Adrenal gland (tissue), 5 donors: Measurements from ENCODE around the gene AMZ1.

Experiments
- POLR2A ChIP-seq, 2 donors: fragments of 450-650 bp; IDR thresholded peaks; one replicate each; pipeline ENCODE4 v1.6.1; 2017; ENCODE audit warnings: antibody characterized with exemption in 2 of 2, mild to moderate bottlenecking in 2 of 2, moderate library complexity in 1 of 2
- TF ChIP-seq, protein P1 (sequence below), 6 experiments: fragments of 450-650 bp in 4 of 6; fragments of 200-600 bp in 2 of 6; sonication (generic) in 1 of 6; IDR thresholded peaks; 1 replicate in 5 of 6; 2 replicates in 1 of 6; pipeline versions ENCODE4 v1.5.1 to v1.8.0; 2016 to 2021; ENCODE audit warnings: antibody characterized with exemption in 6 of 6, mild to moderate bottlenecking in 2 of 6, moderate library complexity in 1 of 6
- donor health status: DM: no; HTN: no; CAD: no.

DNA sequence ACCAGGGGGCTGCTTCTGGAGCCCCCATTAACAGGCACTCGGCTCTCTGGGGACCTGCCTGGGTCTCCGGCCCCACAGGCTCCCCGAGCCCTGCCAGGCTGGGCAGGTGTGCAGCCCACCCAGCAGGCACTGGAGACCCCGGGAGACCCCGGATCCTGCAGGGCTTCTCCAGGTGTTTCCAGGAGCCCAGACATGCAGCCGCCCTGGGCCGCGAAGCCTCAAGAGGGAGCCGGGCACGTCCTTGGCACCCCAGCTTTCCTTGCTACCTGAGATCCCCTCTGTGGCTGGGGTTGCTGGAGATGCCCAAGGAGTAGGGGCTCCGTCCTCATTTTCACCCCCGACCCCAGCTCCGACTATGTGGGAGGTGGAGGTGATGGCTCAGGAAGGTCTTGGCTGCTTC lies 7.7 kb upstream of the AMZ1 start:
- no peak for TF ChIP-seq POLR2A (IDR thresholded peaks at IDR 0.05)
- TF ChIP-seq, protein P1, sequence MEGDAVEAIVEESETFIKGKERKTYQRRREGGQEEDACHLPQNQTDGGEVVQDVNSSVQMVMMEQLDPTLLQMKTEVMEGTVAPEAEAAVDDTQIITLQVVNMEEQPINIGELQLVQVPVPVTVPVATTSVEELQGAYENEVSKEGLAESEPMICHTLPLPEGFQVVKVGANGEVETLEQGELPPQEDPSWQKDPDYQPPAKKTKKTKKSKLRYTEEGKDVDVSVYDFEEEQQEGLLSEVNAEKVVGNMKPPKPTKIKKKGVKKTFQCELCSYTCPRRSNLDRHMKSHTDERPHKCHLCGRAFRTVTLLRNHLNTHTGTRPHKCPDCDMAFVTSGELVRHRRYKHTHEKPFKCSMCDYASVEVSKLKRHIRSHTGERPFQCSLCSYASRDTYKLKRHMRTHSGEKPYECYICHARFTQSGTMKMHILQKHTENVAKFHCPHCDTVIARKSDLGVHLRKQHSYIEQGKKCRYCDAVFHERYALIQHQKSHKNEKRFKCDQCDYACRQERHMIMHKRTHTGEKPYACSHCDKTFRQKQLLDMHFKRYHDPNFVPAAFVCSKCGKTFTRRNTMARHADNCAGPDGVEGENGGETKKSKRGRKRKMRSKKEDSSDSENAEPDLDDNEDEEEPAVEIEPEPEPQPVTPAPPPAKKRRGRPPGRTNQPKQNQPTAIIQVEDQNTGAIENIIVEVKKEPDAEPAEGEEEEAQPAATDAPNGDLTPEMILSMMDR (IDR thresholded peaks at IDR 0.05), result no peak
